H1 (cell line): Measurements from ENCODE around the gene ACSF3. TPM values are rescaled to one million over a fixed set of nuclear protein-coding genes. Genes with fewer than 3 reads are reported as not detected.

Experiments
- CTCF ChIA-PET: fragments of 300-600 bp; sonication (Branson Sonifier 250); formaldehyde crosslinking; loops from one replicate; lab custom pipeline; 2021; ENCODE audit not compliant: partially characterized antibody; lab: Charles Lee
- POLR2A ChIA-PET: fragments of 300-600 bp; sonication (Branson Sonifier 250); formaldehyde crosslinking; loops from one replicate; lab custom pipeline; 2021; ENCODE audit warnings: inconsistent platforms; ENCODE audit not compliant: partially characterized antibody; lab: Charles Lee
- DNase-seq, 2 experiments: peaks; one replicate each; pipeline versions ENCODE4 v3.0.0 to v3.0.0-alpha.2; 2010 to 2022; ENCODE audit warnings: low spot score in 2 of 2, low read depth in 1 of 2, mixed read lengths in 1 of 2
- FAIRE-seq: peaks from 2 replicates; lab custom pipeline; 2011; peaks lifted over from hg19 to GRCh38; lab: Jason Lieb, UNC
- H2AFZ ChIP-seq: 2 replicates; pipeline ENCODE4 v1.8.1; 2012; ENCODE audit warnings: low read length, inconsistent platforms
- H2AK5ac ChIP-seq: 2 replicates; pipeline ENCODE4 v1.6.1; 2013; ENCODE audit warnings: low read depth, low read length
- H2BK120ac ChIP-seq: replicated peaks from 2 replicates; pipeline ENCODE3; 2013; ENCODE audit warnings: low read depth, low read length, inconsistent platforms
- H2BK12ac ChIP-seq: 2 replicates; pipeline ENCODE4 v1.6.1; 2013; ENCODE audit warnings: low read depth, low read length
- H2BK15ac ChIP-seq: 2 replicates; pipeline ENCODE4 v1.6.1; 2013; ENCODE audit warnings: low read length
- H2BK20ac ChIP-seq: 2 replicates; pipeline ENCODE4 v1.6.1; 2013; ENCODE audit warnings: low read length
- H2BK5ac ChIP-seq: 2 replicates; pipeline ENCODE4 v1.6.1; 2013; ENCODE audit warnings: low read depth, low read length
- H3K14ac ChIP-seq: 2 replicates; pipeline ENCODE4 v1.6.1; 2013; ENCODE audit warnings: inconsistent platforms; ENCODE audit not compliant: insufficient read length
- H3K18ac ChIP-seq: 2 replicates; pipeline ENCODE4 v1.6.1; 2013; ENCODE audit warnings: low read length; ENCODE audit errors: extremely low read depth
- H3K23ac ChIP-seq: 2 replicates; pipeline ENCODE4 v1.6.1; 2013; ENCODE audit warnings: inconsistent platforms; ENCODE audit not compliant: insufficient read length
- H3K23me2 ChIP-seq: 2 replicates; pipeline ENCODE4 v1.6.1; 2013; ENCODE audit warnings: low read depth, low read length
- H3K27ac ChIP-seq: 2 replicates; pipeline ENCODE4 v1.6.1; 2011; ENCODE audit warnings: low read depth, low read length, inconsistent platforms
- H3K27me3 ChIP-seq, 4 experiments: replicated peaks in 1 of 4; 1 replicate in 1 of 4; 2 replicates in 3 of 4; pipeline versions ENCODE4 v1.6.1 to v1.8.1; 2011 to 2013; ENCODE audit warnings: low read length in 3 of 4, mild to moderate bottlenecking in 3 of 4, inconsistent platforms in 2 of 4, mixed read lengths in 2 of 4, moderate library complexity in 1 of 4; ENCODE audit not compliant: control insufficient read depth in 3 of 4, insufficient read depth in 3 of 4; ENCODE audit errors: extremely low read depth in 1 of 4
- H3K36me3 ChIP-seq, 4 experiments: 2 replicates each; pipeline versions ENCODE4 v1.6.1 to v1.8.1; 2011 to 2013; ENCODE audit warnings: mild to moderate bottlenecking in 4 of 4, low read length in 3 of 4, moderate library complexity in 2 of 4, control low read depth in 1 of 4, inconsistent platforms in 1 of 4; ENCODE audit not compliant: insufficient read depth in 4 of 4, control insufficient read depth in 2 of 4
- H3K4ac ChIP-seq: replicated peaks from 2 replicates; pipeline ENCODE3; 2013; ENCODE audit warnings: low read length, low read depth, mixed read lengths, inconsistent platforms; ENCODE audit not compliant: insufficient read length
- H3K4me1 ChIP-seq, 4 experiments: replicated peaks in 1 of 4; 1 replicate in 1 of 4; 2 replicates in 3 of 4; pipeline versions ENCODE4 v1.6.1 to v1.8.1; 2011 to 2013; ENCODE audit warnings: low read length in 3 of 4, inconsistent platforms in 2 of 4, mixed read lengths in 1 of 4; ENCODE audit not compliant: insufficient read depth in 4 of 4, control insufficient read depth in 3 of 4
- H3K4me2 ChIP-seq, 2 experiments: 2 replicates each; pipeline versions ENCODE4 v1.6.1 to v1.8.1; 2011 to 2013; ENCODE audit warnings: low read depth in 2 of 2, low read length in 2 of 2, control low read depth in 1 of 2, inconsistent platforms in 1 of 2, mild to moderate bottlenecking in 1 of 2; ENCODE audit not compliant: insufficient read depth in 1 of 2
- H3K4me3 ChIP-seq, 4 experiments: fragments of 200-600, 300-600 bp in 1 of 4; sonication (generic), shearing (Covaris generic), sonication (Bioruptor Twin) in 1 of 4; 2 replicates each; pipeline versions ENCODE4 v1.5.1 to v1.8.1; 2011 to 2016; ENCODE audit warnings: low read length in 4 of 4, low read depth in 3 of 4, control low read depth in 2 of 4, inconsistent platforms in 2 of 4, mild to moderate bottlenecking in 2 of 4, mixed read lengths in 1 of 4, moderate library complexity in 1 of 4; ENCODE audit not compliant: insufficient read depth in 2 of 4; ENCODE audit errors: extremely low read depth in 1 of 4
- H3K56ac ChIP-seq: replicated peaks from 2 replicates; pipeline ENCODE3; 2013; ENCODE audit warnings: low read depth, mild to moderate bottlenecking, mixed read lengths, low read length, inconsistent platforms; ENCODE audit not compliant: insufficient read length
- H3K79me1 ChIP-seq: 2 replicates; pipeline ENCODE4 v1.6.1; 2013; ENCODE audit warnings: low read depth, low read length, control low read depth
- H3K79me2 ChIP-seq, 2 experiments: 2 replicates each; pipeline versions ENCODE4 v1.6.1 to v1.8.1; 2012 to 2013; ENCODE audit warnings: low read length in 2 of 2, mild to moderate bottlenecking in 2 of 2, inconsistent platforms in 1 of 2; ENCODE audit not compliant: insufficient read depth in 2 of 2, control insufficient read depth in 1 of 2
- H3K9ac ChIP-seq, 4 experiments: replicated peaks in 1 of 4; 1 replicate in 1 of 4; 2 replicates in 3 of 4; pipeline versions ENCODE4 v1.6.1 to v1.8.1; 2011 to 2013; ENCODE audit warnings: low read depth in 3 of 4, low read length in 3 of 4, control low read depth in 2 of 4, mild to moderate bottlenecking in 2 of 4, moderate library complexity in 2 of 4, inconsistent platforms in 1 of 4; ENCODE audit errors: extremely low read depth in 1 of 4
- H3K9me3 ChIP-seq, 2 experiments: 2 replicates each; pipeline versions ENCODE4 v1.6.1 to v1.8.1; 2012 to 2013; ENCODE audit warnings: mild to moderate bottlenecking in 2 of 2, moderate library complexity in 2 of 2, control low read depth in 1 of 2, inconsistent platforms in 1 of 2, low read depth in 1 of 2, low read length in 1 of 2, mixed read lengths in 1 of 2; ENCODE audit not compliant: insufficient read depth in 2 of 2
- H4K20me1 ChIP-seq, 2 experiments: replicated peaks in 1 of 2; 2 replicates each; pipeline versions ENCODE3 to v1.8.1; 2011 to 2013; ENCODE audit warnings: inconsistent platforms in 2 of 2, low read length in 2 of 2, mild to moderate bottlenecking in 1 of 2; ENCODE audit not compliant: insufficient read depth in 2 of 2, control insufficient read depth in 1 of 2
- H4K5ac ChIP-seq: 2 replicates; pipeline ENCODE4 v1.6.1; 2013; ENCODE audit warnings: low read length, low read depth, mixed read lengths, inconsistent platforms; ENCODE audit not compliant: insufficient read length
- H4K8ac ChIP-seq: 2 replicates; pipeline ENCODE4 v1.8.0; 2013; ENCODE audit warnings: mild to moderate bottlenecking, moderate library complexity, low read length, inconsistent platforms; ENCODE audit not compliant: insufficient read depth; ENCODE audit errors: extremely low read depth
- H4K91ac ChIP-seq: replicated peaks from 2 replicates; pipeline ENCODE3; 2013; ENCODE audit warnings: low read length, mixed read lengths, inconsistent platforms; ENCODE audit not compliant: insufficient read length
- ASH2L ChIP-seq: fragments of 200-600, 300-600 bp; sonication (generic); IDR thresholded peaks from one replicate; pipeline ENCODE4 v1.7.1; 2017; ENCODE audit warnings: low read length
- SRF ChIP-seq: IDR thresholded peaks from 2 replicates; pipeline ENCODE4 v1.6.1; 2011; ENCODE audit warnings: mild to moderate bottlenecking, low read depth, low read length, moderate library complexity
- WGBS, 2 experiments: shearing (Covaris generic) in 1 of 2; methylation state at CpG; one replicate each; pipeline versions ENCODE4 v1.1.6 to v1.1.7; 2013 to 2015; ENCODE audit warnings: low lambda C conversion rate in 2 of 2, mixed read lengths in 2 of 2, inconsistent platforms in 1 of 2, low coverage in 1 of 2, missing lambda C conversion rate in 1 of 2; ENCODE audit not compliant: insufficient replicate concordance in 2 of 2, insufficient coverage in 1 of 2, insufficient read length in 1 of 2; ENCODE audit errors: extremely low coverage in 1 of 2, missing lambda C conversion rate in 1 of 2; 5-methylcytosine and 5-hydroxymethylcytosine counted together
- polyA plus RNA-seq, 7 experiments: library from polyadenylated mRNA; depleted of rRNA in 3 of 7; stranded (reverse) in 5 of 7; unstranded in 2 of 7; fragments of >200 nt in 5 of 7; fragments of 200-250 nt in 2 of 7; gene quantifications; 1 replicate in 5 of 7; 2 replicates in 1 of 7; 4 replicates in 1 of 7; pipeline versions ENCODE4 v1.2.1 to v1.2.3, GENCODE V29; 2011 to 2013; ENCODE audit warnings: missing spikeins in 2 of 7, mixed read lengths in 2 of 7
- total RNA-seq: library from RNA; stranded (reverse); fragmentation: NEBNext Ultra II Directional; extraction: Animal tissue kit (Norgen Biotek cat#: 25700); gene quantifications from 2 replicates; pipeline ENCODE4 v1.2.1, GENCODE V29; 2021

The ACSF3 gene
- total and polyA plus RNA-seq, 2 of the 8 experiments (the other 6 are each of a cell fraction or from before 2014, with no cell fraction given), result 15.6 to 22.9 TPM

- WGBS, 2 experiments, result 91% methylated on average over 25 of the region's 29 CpGs; no CpG with 5 or more reads in 1 of the 2 experiments
- Histone ChIP-seq H3K79me2 (no peaks in the 10 kb centered on the region), H3K56ac (peak overlapping the region; percentile 46), H3K4ac (no peak overlapping the region), H3K4me3 (no peak overlapping the region), H3K9me3 (no peaks in the 10 kb centered on the region), H2BK20ac (no peak overlapping the region), H2AFZ (no peak overlapping the region), H4K20me1 (peaks cover 0 to 9% of the 10 kb centered on the region in 2 experiments), H3K18ac (no peak overlapping the region), H2BK12ac (no peak overlapping the region), H2BK5ac (no peak overlapping the region), H2AK5ac (no peak overlapping the region), H2BK15ac (no peak overlapping the region), H4K91ac (no peak overlapping the region), H3K9ac (no peak overlapping the region), H3K4me1 (peaks cover 0 to 10% (median 3%) of the 10 kb centered on the region in 4 experiments; a peak in 2 of 7 replicates), H3K27me3 (no peaks in the 10 kb centered on the region), H3K79me1 (no peaks in the 10 kb centered on the region; the same call in 1 of the 2 replicates), H3K23ac (no peak overlapping the region), H2BK120ac (no peak overlapping the region), H3K36me3 (peaks cover 0 to 22% (median 11%) of the 10 kb centered on the region in 4 experiments; a peak in 6 of 8 replicates), H3K14ac (no peak overlapping the region), H3K23me2 (no peaks in the 10 kb centered on the region), H4K8ac (no peak overlapping the region), H3K27ac (no peak overlapping the region), H3K4me2 (no peak overlapping the region), H4K5ac (no peak overlapping the region)
- CTCF ChIA-PET, result no interaction called here
- FAIRE-seq (no peak), DNase-seq (no peak)
- POLR2A ChIA-PET, result interaction anchor here (1.6 to 4.0 kb wide), 2 partner anchors 12 to 23 kb away, joined by 6 to 12 read pairs; partner anchors contain the start of gene ACSF3
- no peak for TF ChIP-seq ASH2L
- no peak for TF ChIP-seq SRF
Observed at GRCh38 chr16:89116341-89117226, 22.9 kb downstream of the ACSF3 start.
